WI38 (cell line): Measurements from ENCODE around the gene LEF1.

Experiments
- H3K4me3 ChIP-seq: 2 replicates; pipeline ENCODE4 v1.5.1; 2011; ENCODE audit warnings: low read depth, mild to moderate bottlenecking, control low read depth, low read length
- TF ChIP-seq, protein P1 (sequence below): IDR thresholded peaks from 2 replicates; pipeline ENCODE4 v1.5.1; 2012; ENCODE audit warnings: low read depth, mild to moderate bottlenecking, control low read depth, low read length

Gene LEF1

DNA sequence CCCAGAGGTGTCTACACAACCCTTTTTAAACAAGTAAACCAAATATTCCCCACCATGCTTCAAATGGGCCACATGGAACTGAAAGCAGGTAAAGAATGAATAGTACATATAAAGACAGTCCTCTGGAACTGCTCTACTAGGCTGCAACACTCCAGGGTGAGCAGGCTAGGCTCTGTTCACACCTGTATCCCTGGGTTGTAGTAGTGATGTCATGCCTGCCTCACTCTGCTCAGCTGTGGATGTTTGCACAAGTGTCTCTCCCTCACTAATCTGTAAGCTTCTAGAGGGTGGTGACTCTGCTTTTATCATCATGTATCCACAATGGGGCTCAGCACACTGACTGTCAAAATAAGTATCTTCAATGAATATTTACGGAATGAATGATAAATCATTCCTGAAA is 20.4 kb downstream of the LEF1 start:
- no peak overlapping the region for H3K4me3 ChIP-seq
- TF ChIP-seq, protein P1, sequence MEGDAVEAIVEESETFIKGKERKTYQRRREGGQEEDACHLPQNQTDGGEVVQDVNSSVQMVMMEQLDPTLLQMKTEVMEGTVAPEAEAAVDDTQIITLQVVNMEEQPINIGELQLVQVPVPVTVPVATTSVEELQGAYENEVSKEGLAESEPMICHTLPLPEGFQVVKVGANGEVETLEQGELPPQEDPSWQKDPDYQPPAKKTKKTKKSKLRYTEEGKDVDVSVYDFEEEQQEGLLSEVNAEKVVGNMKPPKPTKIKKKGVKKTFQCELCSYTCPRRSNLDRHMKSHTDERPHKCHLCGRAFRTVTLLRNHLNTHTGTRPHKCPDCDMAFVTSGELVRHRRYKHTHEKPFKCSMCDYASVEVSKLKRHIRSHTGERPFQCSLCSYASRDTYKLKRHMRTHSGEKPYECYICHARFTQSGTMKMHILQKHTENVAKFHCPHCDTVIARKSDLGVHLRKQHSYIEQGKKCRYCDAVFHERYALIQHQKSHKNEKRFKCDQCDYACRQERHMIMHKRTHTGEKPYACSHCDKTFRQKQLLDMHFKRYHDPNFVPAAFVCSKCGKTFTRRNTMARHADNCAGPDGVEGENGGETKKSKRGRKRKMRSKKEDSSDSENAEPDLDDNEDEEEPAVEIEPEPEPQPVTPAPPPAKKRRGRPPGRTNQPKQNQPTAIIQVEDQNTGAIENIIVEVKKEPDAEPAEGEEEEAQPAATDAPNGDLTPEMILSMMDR, result no peak

DNA sequence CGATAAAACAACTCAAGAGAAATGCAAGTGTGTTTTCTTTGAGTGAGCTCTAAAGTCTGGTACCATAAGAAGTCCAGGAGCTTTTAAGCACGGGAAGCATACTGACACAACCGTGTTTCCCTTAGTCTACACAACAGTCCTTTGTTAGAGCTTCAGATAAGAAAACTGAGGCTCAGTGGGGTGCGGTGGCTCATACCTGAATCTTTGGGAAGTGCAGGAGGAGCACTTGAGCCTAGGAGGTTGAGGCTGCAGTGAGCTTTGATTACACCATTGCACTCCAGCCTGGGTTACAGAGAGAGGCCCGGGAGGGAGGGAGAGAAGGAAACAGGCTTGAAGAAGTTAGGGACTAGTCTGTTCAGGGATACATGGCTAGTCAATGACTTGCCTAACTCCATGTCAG is 21.9 kb downstream of the LEF1 start:
- TF ChIP-seq, protein P1, result no peak
- no peak overlapping the region for H3K4me3 ChIP-seq

DNA sequence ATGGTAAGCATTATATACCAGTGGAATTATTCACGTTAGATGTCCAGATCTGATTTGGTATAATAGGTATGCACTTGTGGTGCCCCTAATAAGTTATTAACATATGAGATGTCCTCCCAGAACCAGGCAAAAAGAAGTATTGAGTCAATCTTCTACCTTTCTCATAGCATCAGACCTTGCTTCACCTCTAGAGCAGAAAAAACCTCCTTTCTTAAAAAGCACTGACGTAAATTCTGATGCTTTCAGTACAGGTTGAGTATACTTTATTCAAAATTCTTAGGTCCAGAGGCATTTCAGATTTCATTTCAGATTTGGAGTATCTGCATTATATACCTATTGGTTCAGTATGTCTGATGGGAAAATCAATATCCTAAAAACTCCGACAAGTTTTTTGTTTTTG is 22.4 kb downstream of the LEF1 start:
- H3K4me3 ChIP-seq, result no peak overlapping the region
- TF ChIP-seq, protein P1, result no peak

DNA sequence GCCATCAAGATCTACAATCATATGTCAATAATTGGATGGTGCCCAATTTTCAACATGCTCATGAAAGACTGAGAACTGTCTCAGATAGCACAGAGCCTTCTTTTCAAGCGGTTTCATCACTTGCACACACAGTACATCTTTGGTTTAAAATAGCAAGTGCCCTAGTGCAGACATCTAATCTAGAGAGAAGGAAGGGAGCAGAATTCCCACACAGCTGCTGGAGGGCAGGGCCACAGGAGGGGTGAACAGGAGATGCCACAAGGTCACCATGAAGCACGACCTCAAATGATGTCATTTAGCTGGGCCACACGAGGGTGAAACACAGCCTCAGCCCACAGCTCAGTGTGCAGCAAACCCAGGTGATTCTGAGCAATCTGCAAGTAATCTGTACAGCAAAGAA is 24.3 kb downstream of the LEF1 start:
- H3K4me3 ChIP-seq, result no peak overlapping the region
- TF ChIP-seq, protein P1, result no peak

DNA sequence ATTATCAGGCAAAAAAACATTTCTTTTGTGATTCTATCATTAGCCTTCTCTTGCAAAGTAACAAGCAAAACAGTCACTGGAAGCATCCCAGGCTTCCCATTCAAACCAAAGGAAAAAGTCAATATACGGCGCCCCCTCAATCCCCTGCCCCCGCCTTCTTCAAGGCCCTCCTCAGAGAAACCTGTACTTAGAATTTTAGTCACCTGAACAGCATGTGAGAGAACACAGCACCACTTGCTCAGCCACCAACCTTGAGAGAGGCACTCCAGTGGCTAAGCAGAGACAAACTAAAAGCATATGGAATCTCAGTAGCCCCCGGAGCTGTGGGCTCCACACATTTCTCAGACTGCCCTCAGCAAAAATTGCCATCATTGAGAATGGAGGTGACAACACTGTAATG is 25.2 kb downstream of the LEF1 start:
- TF ChIP-seq, protein P1, result no peak
- no peak overlapping the region for H3K4me3 ChIP-seq

DNA sequence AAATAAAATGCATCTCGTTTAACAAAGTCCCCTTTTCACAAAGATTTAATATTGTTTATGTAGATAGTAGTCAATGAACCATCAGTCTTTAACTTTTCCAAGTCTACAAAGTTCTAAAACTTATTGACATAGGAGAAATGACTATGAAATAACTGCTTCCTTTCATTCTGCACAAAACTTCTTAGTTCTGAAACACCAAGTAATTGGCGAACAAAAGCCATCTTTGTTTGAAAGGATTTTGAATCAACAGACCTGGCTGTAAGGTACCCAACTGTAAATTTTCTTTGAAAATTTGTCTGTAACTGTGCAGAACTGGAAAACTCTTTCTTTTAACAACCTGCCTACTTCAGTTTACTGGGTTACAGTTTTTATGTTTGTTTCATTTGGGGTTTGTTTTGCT is 25.9 kb downstream of the LEF1 start:
- TF ChIP-seq, protein P1, result no peak
- no peak overlapping the region for H3K4me3 ChIP-seq

DNA sequence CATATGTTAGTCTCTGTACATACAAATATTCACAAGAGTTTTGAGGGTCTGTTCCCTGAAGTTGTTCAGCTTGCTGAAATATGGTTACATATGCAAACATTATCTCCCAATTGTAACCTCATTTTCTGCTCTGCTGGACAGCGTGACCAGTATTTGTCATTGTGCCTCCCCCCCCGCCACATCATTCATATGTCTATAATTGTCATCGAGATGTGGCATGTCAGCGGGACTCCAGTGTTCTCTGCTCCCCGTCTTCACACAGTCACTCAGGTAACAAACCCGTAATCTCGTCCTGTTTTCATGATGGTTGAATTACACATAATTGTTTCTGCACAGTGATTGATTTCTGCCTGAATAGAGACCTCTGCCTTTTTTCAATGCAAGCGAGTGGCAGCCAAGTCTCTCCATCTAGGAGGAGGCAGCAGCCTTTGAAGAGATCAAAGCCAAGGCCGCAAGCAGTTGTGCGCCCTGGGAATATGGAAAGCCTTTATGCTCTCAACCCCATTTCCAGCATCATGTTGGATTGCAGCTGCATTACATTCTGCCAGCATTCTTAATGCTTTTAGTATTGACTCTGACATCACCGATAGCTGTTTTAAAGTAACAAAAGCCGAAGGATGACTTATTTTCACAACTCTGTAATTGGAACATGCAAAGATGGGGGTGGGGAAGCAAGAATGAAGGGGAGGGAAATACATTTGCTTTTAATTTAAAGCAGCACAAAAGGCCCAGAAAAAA is 27.4 kb downstream of the LEF1 start:
- TF ChIP-seq, protein P1, result no peak
- H3K4me3 ChIP-seq, result no peak overlapping the region
